Stimulated activated CD8-positive, alpha-beta memory T cell treated with anti-CD3 and anti-CD28 coated beads, Interleukin-7, amount 100 ng/mL, for 24 hours (primary cell): ENCODE results near the gene PLIN4.

Experiments used
- DNase-seq: peaks from one replicate; pipeline ENCODE4 v3.0.0-alpha.2; 2020; ENCODE audit warnings: low read depth

PLIN4 gene

DNA sequence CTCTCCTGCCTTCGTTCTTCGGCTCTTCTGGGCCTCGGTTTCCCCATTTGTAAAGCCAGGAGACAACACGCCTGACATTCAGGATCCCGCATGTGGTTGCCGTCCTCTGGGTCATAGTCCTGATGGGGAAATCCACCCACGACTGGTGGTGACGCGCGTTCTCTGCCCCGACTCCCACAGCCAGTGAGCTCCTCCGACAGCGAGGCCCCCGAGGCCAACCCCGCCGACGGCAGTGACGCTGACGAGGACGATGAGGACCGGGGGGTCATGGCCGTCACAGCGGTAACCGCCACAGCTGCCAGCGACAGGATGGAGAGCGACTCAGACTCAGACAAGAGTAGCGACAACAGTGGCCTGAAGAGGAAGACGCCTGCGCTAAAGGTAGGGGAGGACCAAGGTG is 29.8 kb downstream of the PLIN4 start:
- no peak for DNase-seq

GRCh38 chr19:4487572-4487971 is 30.7 kb downstream of the PLIN4 start:
- no peak for DNase-seq

DNA sequence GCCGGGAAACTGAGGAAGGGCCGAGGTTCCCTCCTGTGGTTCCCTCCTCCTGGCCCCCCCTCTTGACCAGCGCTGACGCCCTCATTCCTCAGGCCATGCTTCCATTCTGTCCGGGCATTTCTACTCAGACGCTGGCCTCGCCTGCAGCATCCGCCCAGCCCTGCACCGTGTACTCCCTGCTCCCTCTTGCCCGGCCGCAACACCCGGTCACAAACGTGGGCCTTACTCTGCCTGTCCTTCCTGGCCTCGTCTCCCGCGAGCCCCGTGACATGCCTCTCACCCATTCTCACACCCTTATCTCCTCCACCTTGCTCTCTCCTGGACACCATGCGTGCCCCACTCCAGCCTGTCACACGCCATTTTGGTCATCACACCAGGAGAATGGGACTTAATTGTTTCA is 34.9 kb downstream of the PLIN4 start:
- DNase-seq, result no peak

GRCh38 chr19:4482721-4483364 is 35.4 kb downstream of the PLIN4 start:
- DNase-seq, result no peak

DNA sequence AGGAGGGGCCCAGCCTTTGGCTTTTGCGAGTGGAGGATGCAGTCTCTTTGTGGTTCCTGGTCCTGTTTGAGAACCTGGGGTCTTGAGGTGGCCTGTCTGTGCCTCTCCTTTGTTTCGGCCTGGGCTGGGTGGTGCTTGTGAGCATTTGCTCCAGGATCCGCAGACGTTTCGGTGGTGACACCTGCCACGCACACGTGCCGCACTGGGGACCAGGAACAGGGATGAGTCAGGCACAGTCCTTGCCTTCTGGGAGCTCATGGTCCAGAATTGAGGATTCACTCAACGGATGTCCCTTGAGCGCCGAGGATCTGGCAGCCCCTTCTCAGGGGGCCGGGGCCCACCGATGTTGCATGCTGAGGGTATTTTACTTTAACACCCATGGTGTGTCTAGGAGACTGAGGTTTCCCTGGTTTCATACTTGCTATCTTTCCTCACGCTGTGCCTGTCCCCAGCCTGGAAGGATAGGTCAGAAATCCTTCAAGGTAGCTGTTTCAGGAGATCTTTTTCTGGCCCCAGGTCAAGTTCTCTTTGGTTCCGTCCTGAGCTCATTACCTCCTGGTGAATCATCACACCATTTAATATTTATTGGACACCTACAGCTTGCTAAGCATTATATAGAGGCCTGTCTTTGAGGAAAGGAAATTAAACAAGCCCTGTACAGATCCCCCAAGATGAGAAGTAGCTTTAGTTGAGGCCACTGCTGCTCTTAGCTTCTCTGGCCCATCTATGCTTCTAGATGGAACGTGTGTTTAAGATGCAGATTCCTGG is 41.1 kb downstream of the PLIN4 start:
- no peak for DNase-seq

GRCh38 chr19:4474514-4475022 is 43.7 kb downstream of the PLIN4 start:
- no peak for DNase-seq

GRCh38 chr19:4473763-4474513 is 44.3 kb downstream of the PLIN4 start:
- DNase-seq, result no peak

DNA sequence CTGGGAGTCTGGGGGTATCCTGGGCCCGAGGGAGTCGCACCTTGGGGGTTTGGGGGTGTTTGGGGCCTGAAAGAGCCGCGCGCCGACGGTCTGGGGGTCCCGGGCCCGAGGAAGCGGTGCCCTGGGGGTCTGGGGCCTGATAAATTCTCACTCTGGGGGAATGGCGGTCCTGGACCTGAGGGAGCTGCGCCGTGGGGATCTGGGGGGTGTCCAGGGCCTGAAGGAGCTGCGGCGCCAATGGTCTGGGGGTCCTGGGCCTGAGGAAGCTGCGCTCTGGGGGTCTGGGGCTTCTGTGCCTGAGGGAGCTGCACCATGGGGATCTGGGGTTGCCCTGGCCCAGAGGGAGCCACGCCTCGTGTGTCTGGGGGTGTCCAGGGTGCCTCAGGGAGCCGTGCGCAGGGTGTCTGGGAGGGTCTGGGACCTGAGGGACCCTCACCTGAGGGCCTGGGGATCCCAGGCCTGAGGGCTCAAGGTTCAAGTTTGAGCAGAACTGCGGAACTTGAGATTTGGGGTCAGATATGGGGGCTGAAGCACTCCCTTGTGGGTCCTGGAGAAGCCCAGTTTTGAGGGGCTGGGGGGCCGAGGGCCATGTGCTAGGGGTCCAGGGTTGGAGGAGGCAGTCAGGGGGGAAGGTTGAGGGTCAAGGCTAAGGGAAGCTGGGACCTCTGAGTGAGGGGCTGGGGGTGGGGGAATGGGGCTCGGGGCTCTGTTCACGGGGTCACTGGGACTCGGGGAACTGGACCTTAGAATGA is 45.1 kb downstream of the PLIN4 start:
- no peak for DNase-seq

DNA sequence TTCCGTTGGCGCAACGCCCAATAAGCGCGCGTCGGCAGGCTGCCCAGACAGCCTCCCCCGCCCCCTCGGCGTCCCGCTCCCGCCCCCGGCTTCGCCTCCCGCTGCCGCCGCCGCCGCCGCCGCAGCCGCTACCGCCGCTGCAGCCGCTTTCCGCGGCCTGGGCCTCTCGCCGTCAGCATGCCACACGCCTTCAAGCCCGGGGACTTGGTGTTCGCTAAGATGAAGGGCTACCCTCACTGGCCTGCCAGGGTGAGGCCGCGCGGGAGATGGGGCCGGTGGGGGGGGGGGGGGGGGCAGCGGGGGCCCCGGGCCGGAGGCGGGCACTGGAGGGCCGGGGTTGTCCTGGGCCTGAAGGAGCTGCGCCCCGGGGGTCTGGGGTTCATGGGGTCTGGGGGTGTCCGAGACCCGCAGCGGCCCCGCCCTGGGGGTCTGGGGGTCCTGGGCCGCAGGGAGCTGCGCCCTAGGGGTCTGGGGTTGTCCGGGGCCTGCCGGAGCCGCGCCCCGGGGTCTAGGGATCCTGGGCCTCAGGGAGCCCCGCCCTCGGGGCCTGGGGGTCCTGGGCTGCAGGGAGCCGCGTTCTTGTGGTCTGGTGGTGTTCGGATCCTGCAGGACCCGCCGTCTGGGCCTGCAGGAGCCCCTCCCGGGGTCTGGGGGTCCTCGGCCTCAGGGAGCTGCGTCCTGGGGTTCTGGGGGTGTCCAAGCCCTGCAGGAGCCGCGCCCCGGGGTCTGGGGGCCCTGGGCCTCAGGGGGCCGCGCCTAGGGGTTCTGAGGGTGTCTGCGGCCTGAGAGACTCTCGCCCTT is 45.9 kb downstream of the PLIN4 start, which contains the start of gene HDGFL2:
Gene HDGFL2, plus strand, starts transcription at position 124 of the 801 bp plus-strand sequence. Its CDS starts 54 bp downstream, at position 178.
- DNase-seq, result no peak

DNA sequence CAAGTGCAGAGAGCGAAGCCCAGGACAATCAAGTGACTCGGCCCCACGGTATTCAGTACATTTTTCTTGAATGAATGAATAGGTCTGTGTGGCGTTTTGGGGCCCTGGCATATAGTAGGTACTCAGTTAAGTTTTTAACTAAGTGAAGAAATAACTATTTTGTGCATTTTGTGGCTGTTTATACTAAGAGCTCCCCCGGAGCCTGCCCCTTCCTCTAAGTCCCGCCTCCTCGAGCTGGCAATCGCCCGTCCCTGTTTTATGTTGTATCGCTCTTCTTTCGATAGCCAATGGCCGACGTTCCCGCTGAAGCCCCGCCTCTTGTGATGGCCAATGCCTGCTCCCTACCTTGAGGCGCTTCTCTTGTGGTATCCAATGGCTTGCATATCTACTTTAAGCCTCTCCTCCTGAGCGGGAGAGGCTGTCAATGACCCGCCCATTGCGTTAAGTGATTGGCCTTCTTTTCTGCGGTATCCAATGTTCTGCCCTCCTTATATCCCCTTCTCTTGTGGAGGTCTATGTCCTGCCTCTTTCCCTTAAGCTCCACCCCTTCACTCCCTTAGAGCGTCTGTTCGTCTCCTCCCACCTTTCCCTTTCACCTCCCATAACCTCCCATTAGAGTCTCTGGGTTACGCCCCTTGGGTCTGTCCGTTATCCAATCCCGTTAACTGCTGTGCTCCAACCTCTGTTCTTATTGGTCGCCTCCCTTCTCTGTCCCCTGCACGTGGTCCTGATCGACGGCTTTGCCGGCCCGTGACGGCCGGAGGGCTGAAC is 46.7 kb downstream of the PLIN4 start:
- DNase-seq, result peak; percentile 91

DNA sequence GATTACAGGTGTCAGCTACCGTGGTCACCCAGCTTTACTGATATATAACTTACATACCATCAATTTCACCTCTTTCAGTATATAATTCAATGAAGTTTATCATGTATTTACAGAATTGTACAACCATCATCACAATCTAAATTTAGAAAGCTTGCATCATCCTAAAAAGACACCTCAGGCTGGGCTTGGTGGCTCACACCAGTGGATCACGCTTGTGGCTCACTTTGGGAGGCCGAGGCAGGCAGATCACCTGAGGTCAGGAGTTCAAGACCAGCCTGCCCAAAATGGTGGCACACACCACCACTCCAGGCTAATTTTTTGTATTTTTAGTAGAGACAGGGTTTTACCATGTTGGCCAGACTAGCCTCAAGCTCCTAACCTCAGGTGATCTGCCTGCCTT is 50.5 kb downstream of the PLIN4 start:
- no peak for DNase-seq

GRCh38 chr19:4464815-4465581 is 53.3 kb downstream of the PLIN4 start:
- no peak for DNase-seq

DNA sequence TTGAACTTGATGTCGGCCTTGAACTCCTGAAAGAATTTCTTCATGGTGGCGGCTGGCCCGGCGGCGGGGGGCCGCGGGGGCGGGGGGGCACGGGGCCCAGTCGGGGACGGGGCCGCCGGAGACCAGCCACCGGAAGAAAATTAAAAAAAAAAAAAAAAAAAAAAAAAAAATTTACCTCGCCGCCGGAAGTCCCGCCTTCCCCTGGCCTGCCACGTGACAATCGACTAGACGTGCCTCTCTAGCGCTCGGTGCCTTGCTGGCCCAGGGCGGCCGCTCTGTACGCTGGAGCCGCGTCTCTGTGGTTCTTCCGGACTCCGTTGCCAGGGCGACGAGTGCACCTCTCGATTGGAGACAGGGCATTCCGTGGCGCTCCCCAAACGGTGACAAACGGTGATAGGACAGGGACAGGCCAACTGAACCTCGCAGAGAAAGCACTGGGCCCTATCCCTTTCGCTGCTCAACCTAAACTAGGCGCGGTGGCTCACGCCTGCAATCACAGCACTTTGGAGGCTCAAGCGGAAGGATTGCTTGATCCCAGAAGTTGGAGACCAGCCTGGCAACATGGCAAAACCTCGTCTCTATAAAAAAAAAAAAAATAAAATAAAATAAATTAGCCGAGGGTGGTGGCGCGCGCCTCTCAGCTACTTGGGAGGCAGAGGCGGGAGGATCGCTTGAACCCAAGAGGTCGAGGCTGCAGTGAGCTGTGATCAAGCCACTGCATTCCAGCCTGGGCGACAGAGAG is 60.5 kb downstream of the PLIN4 start, which contains the start of gene UBXN6:
Gene UBXN6, minus strand, starts transcription at position 141 of the 742 bp plus-strand sequence. Its CDS starts 97 bp downstream, at position 44.
- peak; percentile 94 for DNase-seq

- DNase-seq, result no peak
Observed at GRCh38 chr19:4456843-4457653, 61.2 kb downstream of the PLIN4 start.

DNA sequence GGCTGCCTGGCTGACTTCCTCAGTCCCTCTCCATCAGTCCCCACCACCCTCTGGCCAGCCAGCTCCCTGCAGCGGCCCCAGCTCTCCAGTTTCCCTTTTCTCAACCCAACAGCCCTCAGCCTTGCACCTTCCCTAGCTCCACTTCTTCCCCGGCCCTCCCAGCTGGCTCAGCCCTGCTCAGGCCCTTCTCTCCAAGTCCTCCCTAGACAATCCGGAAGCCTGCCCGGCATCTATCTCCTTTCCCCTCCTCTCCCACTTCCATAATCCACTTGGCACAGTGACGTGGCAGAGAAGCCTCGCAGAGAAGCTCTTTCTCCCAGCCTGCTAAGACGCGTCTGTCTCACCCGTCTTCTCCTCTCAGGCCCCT is 61.8 kb downstream of the PLIN4 start:
- DNase-seq, result no peak

- no peak for DNase-seq
Observed at GRCh38 chr19:4455719-4456475, 62.4 kb downstream of the PLIN4 start.
